HL-60 (cell line): ENCODE data around the gene TMEM44.
"Not testable (repeated sequence)": the region's sequence is repeated elsewhere in the genome, so short reads cannot be mapped to it uniquely, and the experiment has no call there.

ENCODE experiments used
- DNase-seq, 2 experiments: peaks; one replicate each; pipeline ENCODE4 v3.0.0-alpha.2; 2010 to 2020; ENCODE audit warnings: low read depth in 1 of 2, low spot score in 1 of 2
- H3K27ac ChIP-seq: fragments of 250-450 bp; sonication (Bioruptor Pico); replicated peaks from 2 replicates; pipeline ENCODE4 v1.5.1; 2020; ENCODE audit warnings: mild to moderate bottlenecking, moderate library complexity
- H3K27me3 ChIP-seq: fragments of 250-450 bp; sonication (Bioruptor Pico); 2 replicates; pipeline ENCODE4 v1.5.1; 2021; ENCODE audit warnings: mild to moderate bottlenecking, moderate library complexity; ENCODE audit not compliant: insufficient read depth, poor library complexity, severe bottlenecking
- H3K4me3 ChIP-seq: replicated peaks from 2 replicates; pipeline ENCODE4 v1.5.1; 2011; ENCODE audit warnings: mild to moderate bottlenecking, control low read depth, low read length; ENCODE audit not compliant: insufficient read depth
- GABPA ChIP-seq: IDR thresholded peaks from 2 replicates; pipeline ENCODE4 v1.6.1; 2012; ENCODE audit warnings: low read depth
- POLR2AphosphoS5 ChIP-seq: IDR thresholded peaks from 2 replicates; pipeline ENCODE4 v1.6.1; 2012; ENCODE audit warnings: low read depth
- SPI1 ChIP-seq: IDR thresholded peaks from 2 replicates; pipeline ENCODE4 v1.6.1; 2012; ENCODE audit warnings: low read depth, mild to moderate bottlenecking, borderline replicate concordance
- TF ChIP-seq, protein P1 (sequence below): IDR thresholded peaks from one replicate; pipeline ENCODE4 v1.5.1; 2011; ENCODE audit warnings: low read length, control low read depth, inconsistent platforms; ENCODE audit not compliant: insufficient read depth
- TF ChIP-seq, protein P2 (sequence below): IDR thresholded peaks from 2 replicates; pipeline ENCODE4 v1.6.1; 2012; ENCODE audit warnings: low read depth; ENCODE audit not compliant: insufficient replicate concordance

Gene TMEM44

DNA sequence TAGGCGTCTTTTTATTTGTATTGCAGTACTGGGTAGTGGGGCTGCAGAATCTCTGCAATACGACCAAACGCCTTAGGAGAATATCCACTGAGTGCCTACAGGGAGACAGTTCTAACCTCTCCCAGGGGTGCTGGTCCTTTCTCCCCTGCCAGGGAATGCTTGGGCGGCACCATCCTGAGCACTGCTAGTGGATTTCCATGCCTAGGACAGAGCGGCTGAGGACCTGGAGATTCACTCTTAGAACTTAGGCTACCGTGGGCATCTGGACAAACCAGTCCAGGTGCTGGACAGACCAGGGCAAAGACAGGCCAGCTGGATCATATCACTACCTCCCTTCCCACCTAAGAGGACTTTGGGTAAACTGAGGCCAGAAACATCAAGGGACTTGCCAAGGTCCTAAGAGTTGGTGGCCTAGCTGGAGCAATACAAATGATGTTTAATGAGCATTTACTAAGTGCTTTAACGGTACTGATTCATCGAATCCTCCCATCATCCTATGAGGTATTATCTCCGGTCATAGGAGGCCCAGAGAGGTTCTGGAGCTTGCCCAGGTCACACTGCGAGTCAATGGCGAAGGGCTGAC lies 902 bp downstream of the TMEM44 start:
- TF ChIP-seq, protein P1, sequence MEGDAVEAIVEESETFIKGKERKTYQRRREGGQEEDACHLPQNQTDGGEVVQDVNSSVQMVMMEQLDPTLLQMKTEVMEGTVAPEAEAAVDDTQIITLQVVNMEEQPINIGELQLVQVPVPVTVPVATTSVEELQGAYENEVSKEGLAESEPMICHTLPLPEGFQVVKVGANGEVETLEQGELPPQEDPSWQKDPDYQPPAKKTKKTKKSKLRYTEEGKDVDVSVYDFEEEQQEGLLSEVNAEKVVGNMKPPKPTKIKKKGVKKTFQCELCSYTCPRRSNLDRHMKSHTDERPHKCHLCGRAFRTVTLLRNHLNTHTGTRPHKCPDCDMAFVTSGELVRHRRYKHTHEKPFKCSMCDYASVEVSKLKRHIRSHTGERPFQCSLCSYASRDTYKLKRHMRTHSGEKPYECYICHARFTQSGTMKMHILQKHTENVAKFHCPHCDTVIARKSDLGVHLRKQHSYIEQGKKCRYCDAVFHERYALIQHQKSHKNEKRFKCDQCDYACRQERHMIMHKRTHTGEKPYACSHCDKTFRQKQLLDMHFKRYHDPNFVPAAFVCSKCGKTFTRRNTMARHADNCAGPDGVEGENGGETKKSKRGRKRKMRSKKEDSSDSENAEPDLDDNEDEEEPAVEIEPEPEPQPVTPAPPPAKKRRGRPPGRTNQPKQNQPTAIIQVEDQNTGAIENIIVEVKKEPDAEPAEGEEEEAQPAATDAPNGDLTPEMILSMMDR = no peak
- no peak for TF ChIP-seq GABPA
- no peak for TF ChIP-seq POLR2AphosphoS5
- TF ChIP-seq SPI1 = no peak
- TF ChIP-seq, protein P2, sequence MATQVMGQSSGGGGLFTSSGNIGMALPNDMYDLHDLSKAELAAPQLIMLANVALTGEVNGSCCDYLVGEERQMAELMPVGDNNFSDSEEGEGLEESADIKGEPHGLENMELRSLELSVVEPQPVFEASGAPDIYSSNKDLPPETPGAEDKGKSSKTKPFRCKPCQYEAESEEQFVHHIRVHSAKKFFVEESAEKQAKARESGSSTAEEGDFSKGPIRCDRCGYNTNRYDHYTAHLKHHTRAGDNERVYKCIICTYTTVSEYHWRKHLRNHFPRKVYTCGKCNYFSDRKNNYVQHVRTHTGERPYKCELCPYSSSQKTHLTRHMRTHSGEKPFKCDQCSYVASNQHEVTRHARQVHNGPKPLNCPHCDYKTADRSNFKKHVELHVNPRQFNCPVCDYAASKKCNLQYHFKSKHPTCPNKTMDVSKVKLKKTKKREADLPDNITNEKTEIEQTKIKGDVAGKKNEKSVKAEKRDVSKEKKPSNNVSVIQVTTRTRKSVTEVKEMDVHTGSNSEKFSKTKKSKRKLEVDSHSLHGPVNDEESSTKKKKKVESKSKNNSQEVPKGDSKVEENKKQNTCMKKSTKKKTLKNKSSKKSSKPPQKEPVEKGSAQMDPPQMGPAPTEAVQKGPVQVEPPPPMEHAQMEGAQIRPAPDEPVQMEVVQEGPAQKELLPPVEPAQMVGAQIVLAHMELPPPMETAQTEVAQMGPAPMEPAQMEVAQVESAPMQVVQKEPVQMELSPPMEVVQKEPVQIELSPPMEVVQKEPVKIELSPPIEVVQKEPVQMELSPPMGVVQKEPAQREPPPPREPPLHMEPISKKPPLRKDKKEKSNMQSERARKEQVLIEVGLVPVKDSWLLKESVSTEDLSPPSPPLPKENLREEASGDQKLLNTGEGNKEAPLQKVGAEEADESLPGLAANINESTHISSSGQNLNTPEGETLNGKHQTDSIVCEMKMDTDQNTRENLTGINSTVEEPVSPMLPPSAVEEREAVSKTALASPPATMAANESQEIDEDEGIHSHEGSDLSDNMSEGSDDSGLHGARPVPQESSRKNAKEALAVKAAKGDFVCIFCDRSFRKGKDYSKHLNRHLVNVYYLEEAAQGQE = no peak
- H3K27ac ChIP-seq = no peak overlapping the region
- DNase-seq = no peak
- H3K4me3 ChIP-seq = peak overlapping the region; percentile 78
- H3K27me3 ChIP-seq = no peaks in the 10 kb centered on the region

DNA sequence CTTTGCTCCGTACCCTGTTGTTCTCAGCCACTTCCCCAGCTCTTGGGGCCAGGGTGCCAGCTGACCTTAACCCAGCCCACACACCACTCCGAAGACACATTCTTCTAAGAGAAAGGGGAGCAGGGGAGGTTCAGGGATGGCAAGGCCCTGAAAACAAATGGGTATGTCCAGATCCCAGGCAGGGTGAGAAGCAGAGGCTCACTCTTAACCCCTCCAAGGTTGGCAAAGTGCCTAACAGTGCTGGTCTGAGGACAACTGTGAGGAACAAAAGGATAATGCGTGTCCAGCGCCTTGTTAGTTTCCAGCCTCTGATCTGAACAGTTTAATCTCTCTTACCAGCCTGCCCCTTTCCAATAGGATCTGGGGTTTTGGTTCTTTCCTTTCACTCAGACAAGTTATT lies 1.5 kb downstream of the TMEM44 start:
- no peak for TF ChIP-seq GABPA
- TF ChIP-seq, protein P2 = no peak
- H3K27me3 ChIP-seq = no peaks in the 10 kb centered on the region
- DNase-seq = no peak
- no peak overlapping the region for H3K4me3 ChIP-seq
- H3K27ac ChIP-seq = no peak overlapping the region

DNA sequence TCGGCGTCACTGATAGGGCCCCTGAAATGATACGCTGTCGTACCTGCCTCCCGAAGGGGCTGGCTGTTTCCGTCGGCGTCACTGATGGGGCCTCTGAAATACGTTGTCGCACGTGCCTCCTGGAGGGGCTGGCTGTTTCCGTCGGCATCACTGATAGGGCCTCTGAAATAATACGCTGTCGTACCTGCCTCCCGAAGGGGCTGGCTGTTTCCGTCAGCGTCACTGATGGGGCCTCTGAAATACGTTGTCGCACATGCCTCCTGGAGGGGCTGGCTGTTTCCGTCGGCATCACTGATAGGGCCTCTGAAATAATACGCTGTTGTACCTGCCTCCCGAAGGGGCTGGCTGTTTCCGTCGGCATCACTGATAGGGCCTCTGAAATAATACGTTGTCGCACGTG lies 2.5 kb downstream of the TMEM44 start:
- H3K27me3 ChIP-seq, H3K4me3 ChIP-seq, H3K27ac ChIP-seq, DNase-seq: not testable (repeated sequence)

DNA sequence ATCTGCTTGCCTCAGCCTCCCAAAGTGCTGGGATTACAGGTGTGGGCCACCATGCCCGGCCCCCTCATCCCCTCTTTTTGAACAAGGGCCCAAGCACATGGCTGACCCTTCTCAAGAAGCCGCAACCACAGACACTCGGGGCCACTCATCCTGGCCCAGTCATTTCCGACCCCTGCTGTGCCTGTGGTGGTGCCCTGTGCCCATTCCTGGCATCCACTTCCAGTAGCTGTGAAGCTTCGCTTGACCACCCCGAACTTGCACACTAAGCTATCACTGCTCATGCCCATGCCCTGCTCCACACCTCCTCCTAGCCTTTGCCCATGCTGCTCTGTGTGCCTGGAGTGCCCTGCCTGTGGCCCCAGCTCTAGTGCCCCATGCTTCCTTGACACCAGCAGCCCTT lies 8.3 kb downstream of the TMEM44 start:
- no peak for DNase-seq
- Histone ChIP-seq H3K4me3 (no peak overlapping the region), H3K27ac (no peak overlapping the region), H3K27me3 (no peaks in the 10 kb centered on the region)
- TF ChIP-seq SPI1 (no peak), GABPA (no peak), POLR2AphosphoS5 (no peak)
- TF ChIP-seq, protein P2 = no peak
- TF ChIP-seq, protein P1 = no peak
